A549 treated with DMSO at 1 μM for 4 hours (cell line): ENCODE data around the gene VPS26B. TPM values are rescaled to one million over a fixed set of nuclear protein-coding genes. Genes with fewer than 3 reads are reported as not detected.

ENCODE experiments used
- total RNA-seq: library from RNA; stranded (reverse); fragments of 200-300 nt; extraction: Qiagen RNA extraction; gene quantifications from 5 replicates; pipeline ENCODE4 v1.2.3, GENCODE V29; 2022; ENCODE audit warnings: low read depth

The VPS26B gene
- total RNA-seq = 19.1 to 22.5 TPM (median 21.7 TPM) in 5 replicates

DNA sequence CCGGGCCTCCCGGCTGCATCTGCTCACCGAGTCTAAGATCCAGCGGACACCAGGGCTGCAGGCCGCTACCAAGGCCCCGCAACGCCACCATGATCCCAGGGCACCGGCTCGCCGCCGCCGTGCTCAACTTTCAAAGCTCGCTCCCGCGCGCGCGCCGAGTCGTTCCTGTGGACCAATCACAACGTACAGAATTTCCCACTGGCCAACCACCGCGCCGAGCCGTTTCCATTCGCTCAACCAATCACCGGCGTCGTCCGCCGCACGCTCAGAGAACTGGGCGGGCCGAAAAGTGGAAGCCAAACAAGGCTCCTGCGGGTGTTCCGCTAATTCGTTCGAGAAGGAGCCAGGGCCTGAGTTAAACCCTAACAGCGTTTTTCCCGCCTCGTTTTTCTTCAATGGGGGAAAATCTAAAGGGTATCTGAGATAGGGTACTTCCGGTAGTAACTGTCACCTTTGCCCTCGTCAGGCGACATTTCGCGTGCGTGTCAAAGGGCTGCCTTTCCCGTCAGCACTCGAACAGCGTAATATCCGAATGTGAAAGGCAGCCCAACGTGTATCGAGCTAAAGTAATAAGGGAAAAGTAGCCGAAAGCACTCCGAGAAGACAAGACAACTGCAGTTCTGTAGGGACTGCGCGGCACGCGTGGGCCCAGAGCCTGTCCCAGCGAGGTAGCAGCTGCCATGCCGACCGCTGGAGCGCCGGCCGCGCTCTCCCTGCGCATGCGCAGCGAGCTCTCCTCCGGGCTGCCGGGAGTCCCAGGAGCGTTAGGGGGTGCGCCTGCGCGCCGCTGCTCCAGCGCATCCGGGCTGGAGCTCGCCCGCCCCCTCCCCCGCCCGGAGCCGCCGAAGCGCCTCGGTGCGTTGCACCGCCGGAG lies at the start of gene VPS26B, which contains the start of gene NCAPD3:
TSS of gene VPS26B (plus strand) at position 836 of the 874 bp plus-strand sequence. CDS start 452 bp downstream, outside the sequence.
TSS of gene NCAPD3 (minus strand) at position 132 of the 874 bp plus-strand sequence. CDS start at position 91, 41 bp downstream.

DNA sequence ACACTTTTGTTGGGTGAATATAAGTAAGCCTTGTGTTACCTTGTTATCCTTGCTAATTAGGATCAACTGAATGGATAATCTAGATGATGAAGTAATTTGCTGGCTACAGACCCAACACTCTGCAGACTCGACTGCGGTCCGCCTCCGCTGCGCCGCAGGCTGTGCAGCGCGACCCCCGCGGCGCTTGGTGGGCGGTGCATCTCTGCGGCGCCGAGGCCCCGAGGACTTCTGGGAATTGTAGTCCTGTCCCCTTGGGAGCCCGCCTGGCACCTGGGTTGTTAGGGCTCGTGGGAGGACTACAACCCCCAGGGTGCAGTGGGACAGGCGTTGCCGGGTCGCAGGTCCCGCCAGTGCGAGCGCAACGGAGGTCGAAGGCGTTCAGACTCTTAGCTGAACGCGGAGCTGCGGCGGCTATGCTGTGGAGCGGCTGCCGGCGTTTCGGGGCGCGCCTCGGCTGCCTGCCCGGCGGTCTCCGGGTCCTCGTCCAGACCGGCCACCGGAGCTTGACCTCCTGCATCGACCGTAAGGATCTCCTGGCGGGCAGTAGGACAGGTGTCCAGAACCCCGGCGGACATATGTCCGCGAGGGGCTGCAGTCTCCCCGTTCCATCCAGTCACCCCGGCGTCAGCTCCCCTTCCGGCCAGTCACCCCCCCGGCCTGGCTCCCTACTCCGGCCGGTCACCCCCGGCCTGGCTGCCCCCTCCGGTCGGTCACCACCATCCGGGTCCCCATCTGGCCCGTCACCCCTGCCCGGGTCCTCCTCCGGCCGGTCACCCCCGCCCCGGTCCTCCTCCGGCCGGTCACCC lies 28.9 kb downstream of the VPS26B start, which contains the start of the genes ACAD8 and THYN1:
TSS of gene ACAD8 (plus strand) at position 381 of the 806 bp plus-strand sequence. CDS start at position 414, 33 bp downstream.
TSS of gene THYN1 (minus strand) at position 165 of the 806 bp plus-strand sequence. CDS start 470 bp downstream, outside the sequence.

DNA sequence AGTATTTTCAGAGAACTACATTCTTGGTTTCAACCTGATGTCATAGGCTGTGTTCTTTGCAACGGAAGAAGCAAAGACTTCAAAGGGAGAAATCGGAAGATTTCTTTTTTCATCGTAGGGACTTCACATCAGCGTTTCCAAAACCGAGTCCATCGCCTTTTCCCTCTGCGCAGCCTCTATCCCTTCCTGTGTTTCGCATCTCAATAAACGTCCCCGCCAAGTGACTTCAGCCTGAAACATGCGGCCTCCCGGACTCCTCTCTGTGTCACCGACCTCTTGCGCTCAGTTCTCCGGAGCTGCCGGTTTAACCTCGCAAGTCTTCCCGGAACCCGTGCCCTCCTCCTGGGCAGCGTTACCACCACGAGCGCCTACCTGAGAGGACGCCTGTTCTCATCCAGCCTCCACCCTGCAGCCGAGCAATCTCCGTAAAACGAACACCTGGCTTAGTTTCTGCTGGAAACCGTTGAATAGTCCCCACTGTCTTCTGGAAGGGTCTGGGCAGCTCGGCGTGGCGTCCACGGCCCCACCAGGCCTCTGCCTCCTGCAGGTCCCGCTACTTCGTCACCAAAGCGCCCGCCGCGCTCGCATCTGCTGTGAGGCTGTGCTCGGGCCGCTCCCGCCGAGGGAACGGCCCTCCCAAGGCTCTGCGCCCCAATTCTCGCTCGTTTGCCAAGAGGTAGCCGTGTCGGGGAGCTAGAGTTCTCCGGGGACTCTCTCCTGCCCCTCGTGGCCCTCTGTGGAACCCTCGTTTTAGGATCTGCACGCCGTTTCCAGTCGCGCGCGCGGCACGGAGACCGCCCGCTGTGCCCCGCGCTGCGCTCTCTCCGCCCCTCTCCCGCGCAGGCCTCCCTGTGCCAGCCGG lies 51.3 kb downstream of the VPS26B start, which contains the start of gene GLB1L3:
TSS of gene GLB1L3 (plus strand) at position 846 of the 862 bp plus-strand sequence. CDS start 362 bp downstream, outside the sequence.

Other genes with a start within 250 kb of the VPS26B start
- gene JAM3, start 155.6 kb upstream of the VPS26B start, total RNA-seq = 3.9 to 4.9 TPM (median 4.4 TPM) in 5 replicates
- gene NCAPD3, start 704 bp upstream of the VPS26B start, total RNA-seq = 22.5 to 31.0 TPM (median 29.4 TPM) in 5 replicates
- 16.7 to 18.4 TPM (median 16.9 TPM) in 5 replicates for gene THYN1, start 28.7 kb downstream of the VPS26B start, total RNA-seq
- gene ACAD8, start 28.9 kb downstream of the VPS26B start, total RNA-seq = 8.3 to 9.6 TPM (median 9.2 TPM) in 5 replicates
- gene GLB1L3, start 51.7 kb downstream of the VPS26B start, total RNA-seq = 0.04 TPM in 1 of 5 replicates, not detected in the others
- gene GLB1L2, start 107.3 kb downstream of the VPS26B start, total RNA-seq = 2.1 to 2.4 TPM (median 2.2 TPM) in 5 replicates
- 0.05 TPM in 1 of 5 replicates, not detected in the others for gene B3GAT1, start 187.6 kb downstream of the VPS26B start, total RNA-seq